ENCODE measurements around the gene CCDC33. TPM values are rescaled to one million over a fixed set of nuclear protein-coding genes. Genes with fewer than 3 reads are reported as not detected.

The CCDC33 gene
- total RNA-seq, 2 donors from 2014 or later: 1.5 TPM; not detected in 1

GRCh38 chr15:74207652-74208440, 28.3 kb upstream of the CCDC33 start:
- Histone ChIP-seq H3K36me3 (no peaks in the 10 kb centered on the region), H3K9me3 (no peaks in the 10 kb centered on the region), H3K27ac (no peak overlapping the region), H3K4me1 (replicated peaks) (no peaks in the 10 kb centered on the region), H3K27me3 (replicated peaks; ENCODE audit: insufficient read depth) (peaks cover 2% of the 10 kb centered on the region), H3K4me3 (no peak overlapping the region)
- TF ChIP-seq, protein P1, sequence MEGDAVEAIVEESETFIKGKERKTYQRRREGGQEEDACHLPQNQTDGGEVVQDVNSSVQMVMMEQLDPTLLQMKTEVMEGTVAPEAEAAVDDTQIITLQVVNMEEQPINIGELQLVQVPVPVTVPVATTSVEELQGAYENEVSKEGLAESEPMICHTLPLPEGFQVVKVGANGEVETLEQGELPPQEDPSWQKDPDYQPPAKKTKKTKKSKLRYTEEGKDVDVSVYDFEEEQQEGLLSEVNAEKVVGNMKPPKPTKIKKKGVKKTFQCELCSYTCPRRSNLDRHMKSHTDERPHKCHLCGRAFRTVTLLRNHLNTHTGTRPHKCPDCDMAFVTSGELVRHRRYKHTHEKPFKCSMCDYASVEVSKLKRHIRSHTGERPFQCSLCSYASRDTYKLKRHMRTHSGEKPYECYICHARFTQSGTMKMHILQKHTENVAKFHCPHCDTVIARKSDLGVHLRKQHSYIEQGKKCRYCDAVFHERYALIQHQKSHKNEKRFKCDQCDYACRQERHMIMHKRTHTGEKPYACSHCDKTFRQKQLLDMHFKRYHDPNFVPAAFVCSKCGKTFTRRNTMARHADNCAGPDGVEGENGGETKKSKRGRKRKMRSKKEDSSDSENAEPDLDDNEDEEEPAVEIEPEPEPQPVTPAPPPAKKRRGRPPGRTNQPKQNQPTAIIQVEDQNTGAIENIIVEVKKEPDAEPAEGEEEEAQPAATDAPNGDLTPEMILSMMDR (IDR thresholded peaks at IDR 0.05): no peak
- TF ChIP-seq POLR2A (IDR thresholded peaks at IDR 0.05): no peak
- no peak for TF ChIP-seq POLR2AphosphoS5 (IDR thresholded peaks at IDR 0.05)
- WGBS: 82% methylated on average over 16 of the region's 16 CpGs
- DNase-seq (ENCODE audit: low spot score): no peak
- intact Hi-C loops (cut with DNase I): no loop called here

- TF ChIP-seq POLR2A (IDR thresholded peaks at IDR 0.05) (no peak), POLR2AphosphoS5 (IDR thresholded peaks at IDR 0.05) (no peak)
- TF ChIP-seq, protein P1 (IDR thresholded peaks at IDR 0.05): no peak
- DNase-seq (ENCODE audit: low spot score): no peak
- Histone ChIP-seq H3K36me3 (no peaks in the 10 kb centered on the region), H3K4me1 (replicated peaks) (no peaks in the 10 kb centered on the region), H3K9me3 (no peaks in the 10 kb centered on the region), H3K27me3 (replicated peaks; ENCODE audit: insufficient read depth) (peaks cover 2% of the 10 kb centered on the region), H3K4me3 (no peak overlapping the region), H3K27ac (no peak overlapping the region)
- intact Hi-C loops (cut with DNase I): no loop called here
- WGBS: 76% methylated on average over 6 of the region's 6 CpGs
Observed at GRCh38 chr15:74208496-74208895, 27.6 kb upstream of the CCDC33 start.

DNA sequence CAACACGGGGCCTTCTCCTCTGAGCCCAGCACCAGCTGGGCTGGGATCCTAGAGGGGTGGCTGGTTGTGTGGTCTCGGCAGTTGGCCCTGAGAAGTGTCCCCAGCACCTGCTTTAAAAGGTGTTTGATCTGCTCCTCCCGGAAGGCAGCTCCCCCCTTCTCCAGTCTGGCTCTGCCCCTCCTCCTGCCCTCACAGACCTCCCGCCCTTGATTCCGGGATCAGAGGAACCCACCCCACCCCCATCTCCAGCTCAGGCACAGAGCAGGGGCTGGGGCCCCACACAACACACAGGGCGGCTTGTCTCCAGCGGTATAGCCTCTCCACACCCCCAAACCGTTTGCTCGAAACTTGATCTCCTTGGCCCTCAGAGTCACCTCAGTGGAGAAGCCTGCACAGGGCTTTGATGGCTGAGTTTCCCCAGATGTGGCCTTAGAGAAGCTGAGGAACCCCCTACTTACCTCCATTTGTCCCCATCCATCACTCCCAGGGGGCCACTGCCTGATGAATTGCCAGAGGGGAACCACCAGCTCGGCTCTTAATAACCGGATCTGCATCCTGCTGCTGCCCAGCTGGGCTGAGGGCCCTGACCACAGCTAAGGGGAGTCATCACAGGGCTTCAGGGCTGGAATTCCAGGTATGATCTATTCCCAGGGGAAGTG, 27.1 kb upstream of the CCDC33 start:
- TF ChIP-seq POLR2A (IDR thresholded peaks at IDR 0.05): no peak
- TF ChIP-seq, protein P1 (IDR thresholded peaks at IDR 0.05): no peak
- no peak for TF ChIP-seq POLR2AphosphoS5 (IDR thresholded peaks at IDR 0.05)
- WGBS: 48% methylated on average over 11 of the region's 11 CpGs
- Histone ChIP-seq H3K9me3 (no peaks in the 10 kb centered on the region), H3K27me3 (replicated peaks; ENCODE audit: insufficient read depth) (peaks cover 2% of the 10 kb centered on the region), H3K36me3 (no peaks in the 10 kb centered on the region), H3K4me3 (no peak overlapping the region), H3K4me1 (replicated peaks) (no peaks in the 10 kb centered on the region), H3K27ac (no peak overlapping the region)
- DNase-seq (ENCODE audit: low spot score): no peak
- intact Hi-C loops (cut with DNase I): no loop called here

- no peak for DNase-seq (ENCODE audit: low spot score)
- 86% methylated on average over 5 of the region's 5 CpGs for WGBS
- no peaks in the 10 kb centered on the region for H3K9me3 ChIP-seq
- H3K36me3 ChIP-seq: no peaks in the 10 kb centered on the region
- H3K27ac ChIP-seq: no peak overlapping the region
- intact Hi-C loops (cut with DNase I): no loop called here
- no peak overlapping the region for H3K4me3 ChIP-seq
- TF ChIP-seq POLR2A (IDR thresholded peaks at IDR 0.05) (no peak), POLR2AphosphoS5 (IDR thresholded peaks at IDR 0.05) (no peak)
- TF ChIP-seq, protein P1 (IDR thresholded peaks at IDR 0.05): no peak
- H3K4me1 ChIP-seq (replicated peaks): no peaks in the 10 kb centered on the region
- H3K27me3 ChIP-seq (replicated peaks; ENCODE audit: insufficient read depth): peaks cover 2% of the 10 kb centered on the region
Observed at GRCh38 chr15:74209560-74209958, 26.6 kb upstream of the CCDC33 start.
